COLO829 (cell line): ENCODE data around the gene ADI1.
A peak's percentile ranks its signal among the peaks of the same experiment; 100 is the strongest.
"Not testable (repeated sequence)": the region's sequence is repeated elsewhere in the genome, so short reads cannot be mapped to it uniquely, and the experiment has no call there.

Source experiments
- DNase-seq: peaks from one replicate; pipeline ENCODE4 v3.0.0; 2012; ENCODE audit warnings: low spot score

The ADI1 gene

DNA sequence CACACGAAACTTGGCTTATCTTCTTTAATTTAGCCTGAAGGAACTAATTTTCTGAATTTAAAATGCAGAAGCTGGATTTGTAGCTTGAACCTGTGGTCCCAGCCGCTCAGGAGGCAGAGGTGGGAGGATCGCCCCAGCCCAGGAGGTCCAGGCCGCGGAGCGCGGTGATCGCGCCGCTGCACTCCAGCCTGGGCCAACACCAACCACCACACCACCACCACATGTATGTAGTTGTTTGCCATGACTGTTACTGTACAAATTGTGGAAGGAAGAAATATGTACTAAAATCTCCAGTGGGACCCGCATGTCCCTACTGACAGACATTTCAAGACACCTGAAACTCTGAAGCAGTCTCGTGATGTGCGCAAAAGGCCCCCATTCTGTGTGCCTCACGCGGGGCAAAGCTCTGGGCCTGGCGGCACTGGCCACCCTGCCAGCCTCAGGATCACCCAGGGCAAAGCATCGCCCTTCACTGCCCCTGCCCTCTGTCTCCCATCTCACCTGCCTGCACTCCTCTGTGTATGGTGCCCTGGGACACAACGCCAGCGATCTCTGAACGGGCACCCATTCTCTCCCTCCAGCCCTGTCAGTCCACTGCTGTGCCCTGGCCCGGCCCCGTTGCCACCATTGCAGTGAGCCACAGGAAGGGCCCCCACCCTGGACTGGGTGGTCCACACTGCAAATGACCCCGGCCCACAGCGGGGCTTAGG, 10.1 kb upstream of the ADI1 start:
- no peak for DNase-seq

DNA sequence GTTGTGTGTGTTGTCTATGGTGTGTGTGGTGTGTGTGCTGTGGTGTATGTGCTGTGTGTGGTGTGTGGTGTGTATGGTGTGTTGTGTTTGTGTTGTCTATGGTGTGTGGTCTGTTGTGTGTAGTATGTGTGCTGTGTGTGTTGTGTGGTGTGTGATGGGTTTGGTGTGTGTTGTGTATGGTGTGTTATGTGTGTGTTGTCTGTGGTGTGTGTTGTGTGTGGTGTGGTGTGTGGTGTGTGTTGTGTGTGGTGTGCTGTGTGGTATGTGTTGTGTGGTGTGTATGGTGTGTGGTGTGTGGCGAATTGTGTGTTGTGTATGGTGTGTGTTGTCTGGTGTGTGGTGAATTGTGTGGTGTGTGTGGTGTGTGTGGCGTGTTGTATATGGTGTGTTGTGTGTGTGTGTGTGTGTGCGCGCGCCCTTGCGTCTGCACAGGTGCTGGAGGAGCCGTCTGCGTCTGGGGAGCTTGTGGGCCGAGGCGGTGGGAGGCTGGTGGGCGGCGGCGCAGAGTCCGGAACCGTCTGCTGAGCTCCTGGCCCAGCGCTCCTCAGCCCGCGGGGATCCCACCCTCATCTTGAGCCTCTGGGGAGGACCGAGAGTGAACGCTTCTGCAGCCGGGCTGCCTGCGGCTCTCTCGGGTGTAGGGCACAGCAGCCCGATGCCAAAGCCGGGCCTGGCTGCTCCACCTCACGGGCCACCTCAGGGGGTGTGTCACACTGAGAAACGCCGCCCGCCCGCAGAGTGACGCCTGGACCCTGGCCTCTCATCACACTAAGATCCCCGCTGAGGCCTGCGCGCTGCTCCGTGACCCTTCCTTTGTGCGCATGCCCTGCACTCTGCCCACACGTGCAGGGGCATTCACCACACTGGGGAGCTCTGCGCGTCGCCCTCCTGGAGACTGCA, 8.8 kb upstream of the ADI1 start:
- no peak for DNase-seq

DNA sequence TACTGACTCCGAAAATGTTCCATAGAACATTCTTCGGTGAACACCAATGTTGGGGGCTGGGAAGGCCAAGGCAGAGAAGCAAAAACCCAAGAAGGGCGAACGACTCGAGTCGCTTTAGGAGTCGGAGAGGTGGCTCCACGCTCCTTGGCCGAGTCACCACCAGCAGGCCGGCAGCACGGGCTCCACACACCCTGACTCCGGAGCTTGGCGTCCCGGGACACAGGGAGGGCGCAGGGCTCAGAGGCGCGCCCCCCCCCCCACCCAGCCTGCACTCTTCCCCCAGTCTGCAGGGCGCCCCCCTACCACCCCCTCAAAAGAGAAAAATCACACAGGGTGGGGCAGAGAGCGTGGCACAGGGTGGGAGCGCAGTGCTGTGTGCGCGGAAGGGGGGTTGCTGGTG, 7.5 kb upstream of the ADI1 start:
- DNase-seq: no peak

DNA sequence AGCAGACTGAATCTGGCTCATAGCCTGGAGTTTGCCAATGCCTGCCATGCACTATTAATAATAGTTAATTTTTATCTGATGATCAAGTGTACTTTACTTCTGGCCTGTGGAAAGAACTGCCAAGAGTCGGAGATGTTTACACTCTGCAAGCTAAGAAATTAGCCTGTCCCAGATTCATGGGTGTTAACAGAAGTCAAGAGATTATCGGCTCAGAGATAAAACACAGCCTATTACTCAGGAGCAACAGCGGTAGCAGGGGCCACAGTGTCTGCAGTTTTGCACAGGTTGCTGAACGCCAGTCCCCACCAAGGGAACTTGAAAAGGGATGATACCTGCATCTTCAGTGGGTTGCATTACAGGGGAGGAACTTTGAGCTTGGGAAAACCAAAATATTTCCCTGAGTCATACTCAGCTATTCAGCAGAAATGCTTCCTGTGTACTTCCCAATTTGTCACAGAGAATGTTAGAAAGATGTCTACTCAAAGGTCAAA, 4.3 kb upstream of the ADI1 start:
- peak; percentile 4 for DNase-seq

DNA sequence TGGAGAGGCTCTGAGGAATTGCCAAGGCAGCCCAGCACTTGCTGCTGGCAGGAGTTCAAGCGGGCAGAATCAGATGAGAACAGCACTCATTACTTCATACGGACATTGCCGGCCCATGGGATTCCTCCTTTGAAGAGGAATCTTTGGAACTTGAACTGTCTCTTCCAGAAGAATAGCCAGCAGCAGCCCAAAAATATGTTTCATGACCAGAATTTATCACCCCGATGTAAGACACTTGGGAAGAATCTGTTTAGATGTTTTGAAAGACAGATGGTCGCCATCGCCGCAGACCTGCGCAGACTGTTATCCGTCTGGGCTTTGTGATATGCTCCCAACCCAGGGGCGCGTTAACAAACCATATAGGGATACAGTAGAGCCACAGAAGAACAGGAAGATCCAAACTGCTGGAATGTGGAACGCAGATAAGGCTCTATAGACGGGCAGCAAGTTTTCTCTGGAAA, 3.7 kb upstream of the ADI1 start:
- DNase-seq: no peak

DNA sequence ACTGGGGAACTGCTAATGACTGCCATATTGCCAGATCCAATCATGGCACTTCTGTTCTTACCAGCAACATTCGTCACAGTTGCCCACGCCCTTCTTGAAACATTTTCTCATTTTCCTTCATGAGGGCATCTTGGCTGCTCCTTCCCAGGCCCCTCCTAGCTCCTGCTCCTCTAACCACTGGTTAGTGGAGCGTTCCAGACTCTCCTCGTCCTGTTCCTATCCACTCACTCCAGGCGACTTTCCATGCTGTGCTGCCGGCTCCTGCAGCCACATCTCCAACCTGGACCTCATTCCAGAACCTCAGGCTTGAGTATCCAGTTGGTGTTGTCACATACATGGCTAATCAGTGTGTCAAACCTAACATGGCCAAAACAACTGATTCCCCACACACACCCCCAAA, 1.3 kb upstream of the ADI1 start:
- no peak for DNase-seq

DNA sequence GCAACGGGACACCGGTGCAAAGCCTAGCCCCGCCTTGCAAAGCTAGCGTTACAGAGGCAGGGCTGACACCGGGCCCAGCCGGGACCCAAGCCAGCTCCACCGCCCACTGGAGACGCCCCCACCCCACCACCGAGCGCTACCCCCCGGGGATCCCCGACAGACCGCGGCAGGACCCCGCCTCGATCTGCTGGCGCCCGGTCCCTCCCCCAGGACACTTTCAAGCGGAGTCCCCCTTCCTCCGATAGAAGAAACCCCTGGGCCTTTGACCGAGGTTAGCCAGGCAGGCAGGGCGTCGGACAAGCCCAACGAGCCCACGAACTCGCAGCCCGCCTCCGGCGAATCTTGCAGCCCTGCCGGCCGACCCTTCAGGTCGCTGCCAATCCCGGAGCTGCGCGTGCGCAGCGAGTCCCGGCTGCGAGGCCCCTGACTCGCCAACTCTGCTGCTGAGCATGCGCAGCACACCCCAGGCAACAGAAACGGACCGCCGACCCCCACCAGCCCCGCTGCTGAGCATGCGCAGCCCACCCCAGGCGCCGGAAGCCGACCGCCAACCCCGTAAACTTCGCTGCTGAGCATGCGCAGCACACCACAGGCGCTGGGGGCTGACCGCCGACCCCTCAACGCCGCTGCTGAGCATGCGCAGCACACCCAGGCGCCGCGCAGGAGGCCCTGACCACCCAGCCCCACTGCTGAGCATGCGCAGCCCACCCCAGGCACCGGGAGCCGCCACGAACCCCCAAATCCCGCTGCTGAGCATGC, 656 bp downstream of the ADI1 start:
- peak; percentile 100 for DNase-seq

DNA sequence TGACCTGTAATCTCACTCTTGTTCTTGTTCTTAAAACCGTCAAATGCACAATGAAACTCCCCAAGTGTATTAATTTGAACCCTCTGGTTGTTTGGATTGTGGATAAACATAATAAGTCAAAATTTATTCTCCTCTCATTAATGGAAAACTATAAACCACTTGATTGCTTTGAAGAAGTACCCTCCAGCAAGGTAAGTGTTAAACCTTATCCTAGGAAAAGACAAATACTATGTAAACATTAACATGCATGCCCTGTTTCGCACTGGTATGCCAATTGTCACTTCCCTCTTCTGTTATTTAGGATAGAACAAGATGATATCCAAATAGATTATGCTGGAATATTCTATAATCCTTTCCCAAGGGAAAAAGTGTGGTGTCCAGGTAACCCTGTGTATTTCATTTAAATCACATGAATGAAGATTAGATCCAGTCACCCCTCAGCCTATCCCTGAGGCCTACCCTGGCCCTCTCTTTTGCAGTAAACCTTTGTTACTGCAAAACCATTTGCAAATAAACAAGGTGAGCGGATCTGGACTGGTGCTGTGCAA, 1.3 kb downstream of the ADI1 start:
- no peak for DNase-seq

DNA sequence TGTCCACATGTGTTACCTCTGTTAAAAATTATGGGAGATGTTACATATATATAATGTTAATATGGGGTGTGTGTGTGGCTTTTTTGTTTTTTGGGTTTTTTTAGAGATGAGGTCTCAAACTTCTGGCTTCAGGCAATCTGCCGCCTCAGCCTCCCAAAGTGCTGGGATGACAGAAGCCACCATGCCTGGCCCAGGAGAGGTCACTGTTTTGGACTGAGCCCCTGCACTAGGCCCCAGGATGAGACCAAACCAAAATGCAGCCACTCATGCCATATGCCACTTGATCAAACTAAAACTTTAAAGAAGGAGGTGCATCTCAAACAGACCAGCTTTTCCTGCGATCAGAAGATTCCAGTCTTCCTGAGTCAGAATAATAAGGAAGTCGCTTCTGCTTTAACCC, 2.5 kb downstream of the ADI1 start:
- DNase-seq: no peak

DNA sequence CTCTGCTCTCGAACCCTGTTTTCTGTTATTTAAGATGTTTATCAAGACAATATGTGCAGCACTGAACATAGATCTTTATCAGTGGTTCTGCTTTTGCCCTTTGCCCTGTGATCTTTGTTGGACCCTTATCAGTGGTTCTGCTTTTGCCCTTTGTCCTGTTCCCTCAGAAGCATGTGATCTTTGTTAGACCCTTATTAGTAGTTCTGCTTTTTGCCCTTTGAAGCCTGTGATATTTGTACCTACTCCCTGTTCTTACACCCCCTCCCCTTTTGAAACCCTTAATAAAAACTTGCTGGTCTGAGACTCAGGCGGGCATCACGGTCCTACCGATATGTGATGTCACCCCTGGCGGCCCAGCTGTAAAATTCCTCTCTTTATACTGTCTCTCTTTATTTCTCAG, 3.9 kb downstream of the ADI1 start:
- DNase-seq: not testable (repeated sequence)

DNA sequence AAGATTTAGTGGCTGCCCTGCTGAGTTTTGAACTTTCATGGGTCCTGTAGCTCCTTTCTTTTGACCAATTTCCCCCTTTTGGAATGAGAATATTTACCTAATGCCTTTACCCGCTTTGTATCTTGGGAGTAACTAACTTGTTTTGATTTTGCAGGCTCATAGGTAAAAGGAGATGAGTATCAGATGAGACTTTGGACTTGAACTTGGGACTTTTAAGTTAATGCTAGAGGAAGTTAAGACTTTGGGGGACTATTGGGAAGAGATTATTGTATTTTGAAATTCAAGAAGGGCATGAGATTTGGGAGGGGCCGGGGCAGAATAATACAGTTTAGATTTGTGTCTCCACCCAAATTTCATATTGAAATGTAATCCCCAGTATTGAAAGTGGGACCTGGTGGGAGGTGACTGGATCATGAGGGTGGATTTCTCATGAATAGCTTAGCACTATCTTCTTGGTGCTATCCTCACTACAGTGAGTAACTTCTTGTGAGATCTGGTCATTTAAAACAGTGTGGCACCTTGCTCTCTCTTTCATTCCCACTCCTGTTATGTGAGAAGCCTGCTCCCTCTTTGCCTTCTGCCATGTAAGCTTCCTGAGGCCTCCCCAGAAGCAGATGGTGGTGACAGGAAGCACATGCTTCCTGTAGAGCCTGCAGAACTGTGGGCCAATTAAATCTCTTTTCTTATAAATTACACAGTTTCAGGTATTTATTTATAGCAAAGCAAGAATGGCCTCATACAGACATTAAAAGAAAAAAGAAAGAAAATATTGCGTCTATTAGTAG, 6.1 kb downstream of the ADI1 start:
- DNase-seq: no peak

DNA sequence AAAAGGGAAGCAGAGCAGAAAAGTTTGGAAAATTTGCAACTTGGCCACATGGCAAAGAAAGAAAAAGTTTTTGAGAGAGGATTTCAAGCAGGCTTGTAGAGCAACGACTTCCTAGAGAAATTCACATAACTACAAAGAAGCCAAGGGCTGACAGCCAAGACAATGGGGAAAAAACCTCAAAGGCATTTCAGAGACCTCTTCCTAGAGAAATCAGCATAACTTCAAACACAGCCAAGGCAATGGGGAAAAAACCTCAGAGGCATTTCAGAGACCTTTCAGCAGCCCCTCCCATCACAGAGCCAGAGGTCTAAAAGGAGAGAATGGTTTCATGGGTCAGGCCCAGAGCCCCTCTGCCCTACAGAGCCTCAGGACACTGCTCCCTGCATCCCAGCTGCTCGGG, 7.2 kb downstream of the ADI1 start:
- no peak for DNase-seq

DNA sequence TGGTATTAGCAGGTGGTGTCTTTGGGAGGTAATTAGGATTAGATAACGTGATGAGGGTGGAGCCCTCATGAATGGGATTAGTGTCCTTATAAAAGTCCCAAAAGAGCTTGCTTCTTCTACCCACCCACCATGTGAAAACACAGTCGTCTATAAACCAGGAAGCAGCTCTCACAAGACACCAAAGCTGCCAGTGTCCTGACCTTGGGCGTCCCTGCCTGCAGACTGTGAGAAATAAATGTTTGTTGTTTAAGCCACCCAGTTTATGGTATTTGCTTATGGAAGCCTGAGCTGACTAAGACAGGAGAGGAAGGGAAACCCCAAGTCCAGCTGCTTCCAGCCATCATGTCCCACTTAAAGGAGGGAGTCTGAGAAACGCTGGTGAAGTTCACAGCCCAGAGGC, 13.6 kb downstream of the ADI1 start:
- no peak for DNase-seq

DNA sequence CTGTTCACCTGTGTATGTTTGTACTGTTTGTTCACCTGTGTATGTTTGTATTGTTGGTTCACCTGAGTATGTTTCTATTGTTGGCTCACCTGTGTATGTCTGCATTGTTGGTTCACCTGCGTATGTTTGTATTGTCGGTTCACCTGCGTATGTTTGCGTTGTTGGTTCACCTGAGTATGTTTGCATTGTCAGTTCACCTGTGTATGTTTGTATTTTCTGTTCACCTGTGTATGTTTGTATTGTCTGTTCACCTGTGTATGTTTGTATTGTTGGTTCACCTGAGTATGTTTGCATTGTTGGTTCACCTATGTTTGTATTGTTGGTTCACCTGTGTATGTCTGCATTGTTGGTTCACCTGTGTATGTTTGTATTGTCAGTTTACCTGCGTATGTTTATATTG, 14.6 kb downstream of the ADI1 start:
- no peak for DNase-seq

DNA sequence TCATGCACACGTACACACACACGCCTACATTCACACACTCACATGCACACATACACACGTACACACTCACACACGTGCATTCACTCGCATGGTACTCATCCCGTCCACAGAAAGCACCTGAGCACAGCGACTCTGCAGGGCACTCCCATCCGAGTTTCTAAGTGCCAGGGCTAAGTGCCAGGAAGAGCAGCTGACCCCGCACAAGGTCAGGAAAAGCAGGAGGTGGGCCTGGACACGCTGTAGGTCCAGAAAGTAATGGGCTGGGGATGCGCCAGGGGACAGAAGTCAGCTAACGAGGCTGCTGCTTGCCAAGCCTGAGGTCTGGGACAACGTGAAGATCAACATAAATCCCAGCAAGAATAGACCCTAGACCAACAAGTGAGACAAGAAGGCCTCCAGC, 15.8 kb downstream of the ADI1 start:
- no peak for DNase-seq

DNA sequence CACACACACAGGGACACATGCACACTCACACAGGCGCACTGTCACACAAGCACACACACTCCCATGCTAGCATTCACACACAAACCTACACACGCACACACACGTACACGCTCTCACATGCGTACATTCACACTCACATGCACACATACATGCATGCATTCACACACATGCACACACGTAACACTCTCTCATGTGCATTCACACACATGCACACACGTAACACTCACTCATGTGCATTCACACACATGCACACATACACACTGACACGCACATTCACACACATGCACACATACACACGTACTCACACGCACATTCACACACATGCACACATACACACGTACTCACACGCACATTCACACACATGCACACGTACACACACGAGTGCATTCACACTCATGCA, 16.3 kb downstream of the ADI1 start:
- DNase-seq: no peak

DNA sequence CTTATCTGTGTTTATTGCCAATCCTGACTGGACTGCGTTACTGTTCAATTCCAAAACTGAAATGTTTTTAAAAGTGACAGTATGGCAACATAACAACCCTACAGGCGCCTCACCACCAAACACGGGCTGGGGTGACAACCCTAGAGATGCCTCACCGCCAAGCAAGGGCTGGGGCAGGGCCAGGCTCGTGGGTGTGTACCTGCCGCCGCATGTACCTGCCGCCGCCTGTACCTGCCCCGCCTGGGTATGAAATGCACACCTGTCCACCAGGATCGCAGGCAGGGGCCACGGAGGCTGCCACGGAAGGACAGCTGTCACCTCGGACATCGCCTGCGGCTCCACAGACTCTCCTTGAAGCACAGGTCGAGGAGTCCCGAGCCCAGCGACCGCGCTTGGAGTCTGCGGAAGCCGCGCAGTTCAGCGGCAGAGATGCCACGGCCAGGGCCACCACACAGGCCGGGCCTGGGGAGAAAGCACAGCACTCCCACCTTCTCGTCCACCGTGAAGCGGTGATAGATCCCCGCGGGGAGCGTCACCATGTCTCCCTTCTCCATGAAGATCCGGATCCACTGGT, 18.9 kb downstream of the ADI1 start:
- no peak for DNase-seq

DNA sequence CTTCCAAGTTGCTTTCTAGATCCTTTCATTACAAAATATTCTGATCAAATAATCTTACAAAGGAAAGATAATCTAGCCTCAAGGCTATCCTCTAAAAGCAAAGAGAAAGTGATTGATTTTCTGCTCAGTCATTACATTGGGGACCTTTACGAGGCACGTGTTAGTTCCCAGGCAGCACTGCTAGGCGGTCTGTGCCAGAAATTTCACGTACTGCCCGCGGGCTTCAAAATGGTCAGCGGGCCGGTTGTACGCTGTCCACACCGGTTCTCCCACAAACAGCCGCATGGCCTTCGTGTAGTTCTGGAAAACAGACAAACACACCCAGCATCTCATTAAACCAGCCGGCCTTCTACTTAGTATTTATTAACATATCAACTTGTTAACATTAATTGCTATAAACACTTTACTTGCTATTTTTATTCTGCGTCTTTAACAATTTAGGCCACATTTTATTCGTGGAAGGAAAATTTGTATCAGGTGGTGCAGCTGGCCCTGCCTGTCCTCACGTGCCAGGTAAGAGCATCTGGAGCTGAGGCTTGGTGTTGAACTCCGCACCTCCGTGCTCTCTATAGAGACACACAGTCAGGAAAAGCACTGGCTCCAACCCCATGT, 20.4 kb downstream of the ADI1 start:
- no peak for DNase-seq

DNA sequence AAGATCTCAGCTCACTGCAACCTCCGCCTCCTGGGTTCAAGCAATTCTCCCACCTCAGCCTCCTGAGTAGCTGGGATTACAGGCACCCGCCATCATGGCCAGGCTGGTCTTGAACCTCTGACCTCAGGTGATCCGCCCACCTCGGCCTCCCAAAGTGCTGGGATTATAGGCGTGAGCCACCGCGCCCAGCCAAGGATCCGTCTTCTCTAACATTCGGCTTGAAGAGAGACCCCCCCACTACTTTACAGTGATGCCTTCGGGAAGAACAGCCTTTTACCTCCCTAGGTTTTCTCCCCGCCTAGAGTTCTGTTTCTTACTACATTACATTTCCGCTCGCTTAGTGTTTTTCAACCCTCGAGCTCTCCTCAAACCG, 22.6 kb downstream of the ADI1 start:
- not testable (repeated sequence) for DNase-seq

DNA sequence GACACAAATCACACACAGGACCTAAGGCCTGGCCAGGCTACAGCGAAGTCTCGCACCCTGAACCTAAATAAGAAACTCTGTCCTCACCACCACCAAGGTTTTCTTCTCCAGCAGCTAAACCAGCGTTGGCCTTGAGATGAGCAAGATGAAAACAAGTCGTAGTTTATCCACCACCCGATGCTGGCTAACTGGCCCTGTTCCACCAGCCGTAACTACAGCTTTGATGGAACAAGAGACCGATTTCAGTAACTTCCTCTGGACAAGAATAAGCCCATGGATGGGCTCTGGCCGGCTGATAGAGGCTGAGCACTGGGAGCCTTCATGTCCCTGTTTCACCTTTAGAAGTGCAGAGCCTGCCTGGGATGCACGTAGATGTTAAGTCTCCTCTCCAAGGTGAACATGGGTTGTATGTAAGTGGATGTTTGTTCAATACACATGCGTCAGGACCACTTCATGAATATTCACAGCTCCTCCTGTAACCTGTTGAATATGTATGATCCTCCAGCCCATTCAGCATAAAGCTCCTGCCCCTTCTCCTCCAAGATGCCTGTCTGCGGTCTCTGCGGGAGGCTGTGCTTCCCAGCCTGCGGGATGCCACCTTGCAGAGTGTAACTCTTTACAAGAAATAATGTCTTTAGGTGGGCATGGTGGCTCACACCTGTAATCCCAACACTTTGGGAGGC, 24.2 kb downstream of the ADI1 start:
- DNase-seq: no peak
